NOMO-1 treated with DMSO at 0.1 percent for 48 hours (cell line): ENCODE data around the gene GLDN.
A peak's percentile ranks its signal among the peaks of the same experiment; 100 is the strongest.

Experiments used
- DNase-seq: peaks from one replicate; lab custom pipeline; 2025; ENCODE audit not compliant: unreplicated experiment; lab: John Stamatoyannopoulos, UW

Gene GLDN

GRCh38 chr15:51322621-51323296 is 18.7 kb upstream of the GLDN start:
- DNase-seq, result peak; percentile 54

GRCh38 chr15:51323749-51324148 is 17.7 kb upstream of the GLDN start:
- no peak for DNase-seq

GRCh38 chr15:51325167-51325566 is 16.3 kb upstream of the GLDN start:
- no peak for DNase-seq

- no peak for DNase-seq
Observed at GRCh38 chr15:51327081-51327480, 14.4 kb upstream of the GLDN start.

GRCh38 chr15:51328926-51329325 is 12.5 kb upstream of the GLDN start:
- no peak for DNase-seq

- DNase-seq, result no peak
Observed at GRCh38 chr15:51331141-51331540, 10.3 kb upstream of the GLDN start.

- peak; percentile 86 for DNase-seq
Observed at GRCh38 chr15:51332206-51333147, 9.0 kb upstream of the GLDN start.

GRCh38 chr15:51333571-51333970 is 7.9 kb upstream of the GLDN start:
- DNase-seq, result no peak

GRCh38 chr15:51334011-51334451 is 7.4 kb upstream of the GLDN start:
- DNase-seq, result peak; percentile 67

- no peak for DNase-seq
Observed at GRCh38 chr15:51335087-51335486, 6.4 kb upstream of the GLDN start.

GRCh38 chr15:51335538-51336410 is 5.7 kb upstream of the GLDN start:
- peak; percentile 74 for DNase-seq

GRCh38 chr15:51338496-51338895 is 3.0 kb upstream of the GLDN start, which contains the start of gene CYP19A1:
Gene CYP19A1 (minus strand): TSS chr15:51338596. CDS start chr15:51242912, 95,684 bp downstream.
- no peak for DNase-seq

- DNase-seq, result no peak
Observed at GRCh38 chr15:51342227-51342999, 958 bp downstream of the GLDN start.

- no peak for DNase-seq
Observed at GRCh38 chr15:51343466-51343865, 2.0 kb downstream of the GLDN start.

GRCh38 chr15:51346136-51346535 is 4.7 kb downstream of the GLDN start:
- DNase-seq, result no peak

GRCh38 chr15:51348688-51349087 is 7.2 kb downstream of the GLDN start:
- peak; percentile 25 for DNase-seq

GRCh38 chr15:51349156-51349844 is 7.8 kb downstream of the GLDN start:
- no peak for DNase-seq

GRCh38 chr15:51350723-51351122 is 9.3 kb downstream of the GLDN start:
- no peak for DNase-seq

GRCh38 chr15:51353976-51354375 is 12.5 kb downstream of the GLDN start:
- DNase-seq, result no peak

- DNase-seq, result no peak
Observed at GRCh38 chr15:51355096-51355495, 13.6 kb downstream of the GLDN start.
